Calu3 (cell line): ENCODE measurements around the gene PLEKHN1. TPM values are rescaled to one million over a fixed set of nuclear protein-coding genes. Genes with fewer than 3 reads are reported as not detected.

Experiments used
- BruUV-seq: library from RNA; stranded (reverse); fragments of 400-500 nt; replicated peaks from 2 replicates; lab custom pipeline; 2021; lab: Mats Ljungman, UMichigan
- CTCF ChIA-PET: fragments of 300-600 bp; sonication (Branson Sonifier 250); formaldehyde crosslinking; loops from one replicate; lab custom pipeline; 2022; ENCODE audit warnings: antibody characterized with exemption; lab: Charles Lee
- DNase-seq: peaks from one replicate; pipeline ENCODE4 v3.0.0; 2022
- H3K27ac Mint-ChIP-seq: one replicate; pipeline ENCODE4 v1.8.0; 2022; ENCODE audit warnings: mixed read lengths; ENCODE audit not compliant: unreplicated experiment
- H3K27me3 Mint-ChIP-seq: one replicate; pipeline ENCODE4 v1.8.0; 2022; ENCODE audit warnings: mixed read lengths; ENCODE audit not compliant: unreplicated experiment
- H3K36me3 Mint-ChIP-seq: one replicate; pipeline ENCODE4 v1.8.0; 2022; ENCODE audit warnings: mild to moderate bottlenecking, moderate library complexity, mixed read lengths; ENCODE audit not compliant: insufficient read depth, unreplicated experiment
- H3K4me1 Mint-ChIP-seq: one replicate; pipeline ENCODE4 v1.8.0; 2022; ENCODE audit warnings: mild to moderate bottlenecking, low read depth, mixed read lengths; ENCODE audit not compliant: unreplicated experiment
- H3K4me3 Mint-ChIP-seq: one replicate; pipeline ENCODE4 v1.8.0; 2022; ENCODE audit warnings: mild to moderate bottlenecking, low read depth, moderate library complexity, mixed read lengths; ENCODE audit not compliant: unreplicated experiment
- H3K9me3 Mint-ChIP-seq: one replicate; pipeline ENCODE4 v1.8.0; 2022; ENCODE audit warnings: low read depth, mixed read lengths; ENCODE audit not compliant: unreplicated experiment
- CTCF ChIP-seq: fragments of 200-600 bp; IDR thresholded peaks from one replicate; pipeline ENCODE4 v1.8.0; 2022; ENCODE audit warnings: antibody characterized with exemption; ENCODE audit not compliant: unreplicated experiment
- intact Hi-C: fragments of 100-400 bp; cut with micrococcal nuclease; formaldehyde crosslinking; loops from one replicate; pipeline ENCODE4 v1.10.0; 2022; ENCODE audit not compliant: unreplicated experiment
- total RNA-seq: library from RNA; stranded (reverse); gene quantifications from 2 replicates; pipeline ENCODE4 v1.2.3, GENCODE V29; 2022

The PLEKHN1 gene
- total RNA-seq, 1 experiment from 2014 or later = 11.9 TPM

GRCh38 chr1:932173-932510, 34.1 kb upstream of the PLEKHN1 start:
- Mint-ChIP-seq H3K4me3 (no peak overlapping the region), H3K27me3 (peaks cover 64% of the 10 kb centered on the region), H3K27ac (no peak overlapping the region), H3K36me3 (peaks cover 11% of the 10 kb centered on the region), H3K4me1 (peaks cover 16% of the 10 kb centered on the region), H3K9me3 (no peaks in the 10 kb centered on the region)
- no peak for DNase-seq
- BruUV-seq = no TSS peak
- intact Hi-C loops = no loop called here
- CTCF ChIA-PET = no interaction called here
- TF ChIP-seq CTCF = no peak

DNA sequence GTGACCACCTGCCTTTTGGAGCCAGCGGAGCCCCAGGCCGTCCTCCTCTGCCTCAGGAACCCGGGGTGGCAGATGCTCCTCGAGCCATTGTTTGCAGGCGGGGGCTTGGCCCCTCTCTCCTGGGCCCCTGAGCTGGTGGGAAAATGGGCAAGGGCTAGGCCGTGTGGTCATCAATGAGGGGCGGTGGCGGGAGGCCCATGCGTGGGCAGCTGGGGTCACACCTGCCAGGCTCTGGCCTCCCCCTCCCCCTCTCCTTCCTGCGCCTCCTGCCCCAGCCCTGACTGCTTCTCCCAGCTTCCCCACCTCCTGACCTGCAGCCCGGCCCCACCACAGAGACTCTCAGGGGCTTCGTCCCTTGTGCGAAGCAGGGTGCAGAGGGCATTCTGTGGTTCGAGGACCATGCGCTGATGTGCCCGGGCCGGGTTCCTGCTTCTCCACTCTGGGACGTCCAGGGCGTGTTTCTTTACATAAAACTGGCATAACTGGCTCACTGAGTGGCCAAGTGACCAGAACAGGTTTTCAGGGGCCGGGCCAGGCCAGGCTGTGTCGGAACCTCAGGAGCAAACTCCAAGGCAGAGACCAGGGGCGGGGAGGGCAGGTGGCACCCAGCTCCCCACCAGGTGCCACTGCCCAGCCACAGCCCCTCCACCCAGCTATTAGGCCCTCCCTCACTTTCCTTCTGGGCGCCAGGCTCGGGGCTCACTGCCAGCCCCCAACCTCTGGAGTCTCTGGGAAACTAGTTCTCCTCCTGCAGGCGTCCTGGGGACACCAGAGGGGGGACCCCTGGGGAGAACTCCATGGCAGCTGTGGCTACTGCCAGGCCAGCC, 33.3 kb upstream of the PLEKHN1 start:
- H3K4me3 Mint-ChIP-seq = peak overlapping the region; percentile 7
- peaks cover 11% of the 10 kb centered on the region for H3K36me3 Mint-ChIP-seq
- BruUV-seq = no TSS peak
- TF ChIP-seq CTCF = no peak
- no peak overlapping the region for H3K27ac Mint-ChIP-seq
- peaks cover 55% of the 10 kb centered on the region for H3K27me3 Mint-ChIP-seq
- CTCF ChIA-PET = interaction anchor here (1.2 to 1.3 kb wide), 2 partner anchors 16 to 21 kb away, joined by 3 to 5 read pairs; no protein-coding TSS in a partner anchor
- peak; percentile 66 for DNase-seq
- peaks cover 20% of the 10 kb centered on the region for H3K4me1 Mint-ChIP-seq
- intact Hi-C loops = no loop called here
- no peaks in the 10 kb centered on the region for H3K9me3 Mint-ChIP-seq

DNA sequence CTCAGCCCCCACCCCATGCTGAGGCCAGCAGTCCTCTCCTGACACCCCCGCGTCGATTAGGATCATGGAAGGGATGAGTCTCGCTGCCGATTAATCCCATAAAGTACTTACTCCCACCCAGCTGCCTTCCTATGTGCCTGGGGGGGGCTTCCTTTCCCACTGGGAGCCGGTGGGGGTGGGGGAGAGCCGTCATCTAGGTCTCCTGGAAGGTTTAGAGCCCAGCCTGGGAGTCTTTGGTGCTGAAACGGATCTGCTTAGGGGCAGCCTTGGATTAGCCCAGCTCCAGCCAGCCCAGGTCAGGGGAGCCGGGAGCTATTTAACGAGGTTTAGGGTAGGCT, 32.7 kb upstream of the PLEKHN1 start:
- CTCF ChIA-PET = interaction anchor here (1.2 to 1.3 kb wide), 2 partner anchors 17 to 21 kb away, joined by 3 to 5 read pairs; no protein-coding TSS in a partner anchor
- Mint-ChIP-seq H3K9me3 (no peaks in the 10 kb centered on the region), H3K27me3 (peaks cover 49% of the 10 kb centered on the region), H3K36me3 (peaks cover 11% of the 10 kb centered on the region), H3K4me1 (peaks cover 26% of the 10 kb centered on the region), H3K4me3 (peak overlapping the region; percentile 7), H3K27ac (no peak overlapping the region)
- intact Hi-C loops = no loop called here
- BruUV-seq = no TSS peak
- no peak for TF ChIP-seq CTCF
- DNase-seq = no peak

GRCh38 chr1:934991-935750, 31.1 kb upstream of the PLEKHN1 start:
- Mint-ChIP-seq H3K27me3 (peaks cover 34% of the 10 kb centered on the region), H3K4me1 (peaks cover 29% of the 10 kb centered on the region), H3K4me3 (peak overlapping the region; percentile 32), H3K36me3 (peaks cover 6% of the 10 kb centered on the region), H3K9me3 (no peaks in the 10 kb centered on the region), H3K27ac (no peak overlapping the region)
- intact Hi-C loops = no loop called here
- no TSS peak for BruUV-seq
- TF ChIP-seq CTCF = no peak
- DNase-seq = no peak
- CTCF ChIA-PET = no interaction called here
